ENCODE data around the gene ARHGAP24.

ARHGAP24 gene

DNA sequence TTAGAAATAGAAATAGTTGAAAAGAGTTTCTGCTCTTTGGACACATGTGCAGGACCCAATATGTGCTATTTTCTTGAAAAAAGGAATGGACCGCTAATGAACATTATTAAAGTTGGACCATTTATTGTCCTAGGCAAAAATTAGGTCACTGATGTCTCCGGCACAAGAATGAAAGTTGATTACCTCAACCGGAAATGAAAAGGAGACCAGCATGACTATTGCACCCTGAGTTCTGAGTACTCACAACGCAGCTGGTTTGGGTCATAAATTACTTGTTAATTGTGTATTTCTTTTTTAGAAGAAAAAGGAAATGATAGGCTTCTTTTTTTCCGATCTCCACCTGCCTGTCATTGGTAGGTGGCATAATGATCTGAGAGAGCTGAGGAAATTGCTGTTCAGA is 232.7 kb downstream of the ARHGAP24 start:
- peak in 1 of 2 experiments; percentile 46 for DNase-seq

DNA sequence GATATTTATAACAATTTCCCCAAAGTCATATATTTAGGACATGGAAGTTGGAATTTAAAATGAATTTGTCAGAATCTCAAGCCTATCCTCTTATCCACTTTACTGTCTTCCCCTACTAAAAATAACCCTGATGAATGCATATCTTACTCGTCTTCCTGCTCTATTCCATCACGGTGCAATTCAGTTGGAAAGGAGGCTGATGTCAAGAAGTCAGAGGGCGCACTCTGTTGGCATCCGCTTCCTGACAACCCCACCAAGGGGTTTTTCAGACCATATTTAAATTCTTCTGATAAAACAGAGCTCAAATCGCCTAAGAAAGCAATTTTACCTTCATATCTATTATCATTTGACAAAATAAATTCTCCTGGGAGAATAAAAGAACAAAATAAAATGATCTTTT is 233.5 kb downstream of the ARHGAP24 start:
- peak in 1 of 2 experiments; percentile 4 for DNase-seq

DNA sequence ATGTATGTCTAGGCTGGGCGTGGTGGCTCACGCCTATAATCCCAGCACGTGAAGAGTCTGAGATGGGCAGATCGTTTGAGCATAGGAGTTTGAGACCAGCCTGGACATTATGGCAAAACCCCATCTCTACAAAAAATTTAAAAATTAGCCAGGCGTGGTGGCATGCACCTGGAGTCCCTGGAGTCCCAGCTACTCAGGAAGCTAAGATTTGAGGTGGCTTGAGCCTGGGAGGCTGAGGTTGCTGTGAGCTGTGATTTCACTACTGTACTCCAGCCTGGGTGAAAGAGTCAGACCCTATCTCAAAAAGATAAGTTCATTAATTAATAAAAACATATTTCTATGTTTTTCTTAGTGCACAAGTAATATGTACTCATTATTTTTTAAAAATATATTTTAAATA is 238.1 kb downstream of the ARHGAP24 start:
- DNase-seq, result no peak

DNA sequence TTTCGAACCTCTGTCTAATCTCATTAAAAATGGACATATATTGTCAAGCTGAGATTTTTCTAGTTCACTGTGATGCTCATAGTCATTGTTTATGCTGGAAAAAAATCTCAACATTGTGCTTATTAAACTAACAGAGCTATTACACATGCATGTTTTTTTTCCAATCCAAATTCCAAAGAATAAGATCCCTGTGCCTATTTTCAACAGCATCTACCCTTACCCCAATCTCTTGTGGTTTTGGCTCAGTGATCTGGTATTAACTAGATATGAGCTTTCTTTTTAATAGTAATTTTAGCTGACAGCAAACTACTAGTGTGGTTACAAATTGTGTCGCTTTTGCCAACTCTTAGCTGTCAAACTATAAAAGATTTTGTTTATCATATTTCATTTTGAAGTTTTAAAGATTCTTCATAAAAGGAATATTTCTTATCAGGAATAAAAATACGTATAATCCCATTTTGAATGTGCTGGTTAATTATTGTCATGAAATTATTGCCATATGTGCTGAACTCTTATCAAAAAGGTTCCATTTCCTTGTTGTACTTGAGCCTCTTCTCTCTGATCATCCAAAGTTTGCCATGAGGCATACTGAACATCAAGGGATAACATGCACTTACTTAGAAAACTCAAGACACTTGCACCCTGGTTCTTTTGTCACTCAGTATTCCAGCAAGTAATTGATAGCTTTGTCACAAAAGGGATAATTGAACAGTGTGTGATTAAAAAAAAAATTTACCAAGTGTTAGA is 241.2 kb downstream of the ARHGAP24 start:
- DNase-seq, result no peak

DNA sequence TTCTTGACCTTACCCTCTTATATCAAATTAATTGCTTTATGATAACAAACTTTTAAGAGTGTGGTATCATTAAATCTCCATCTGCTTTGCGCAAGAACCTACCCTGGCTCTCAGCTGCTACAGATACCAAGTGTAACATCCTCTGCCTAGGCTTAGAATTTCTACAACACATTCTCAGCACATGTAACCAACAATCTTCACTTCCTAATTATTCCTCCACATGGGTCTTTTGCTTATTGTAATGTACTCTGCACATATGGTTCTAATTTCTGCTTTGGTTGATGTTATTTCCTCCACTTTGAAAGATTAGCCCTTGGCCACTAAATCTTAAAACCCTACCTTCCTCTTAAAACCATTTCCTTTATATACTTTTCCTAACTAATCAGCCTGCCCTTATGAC is 242.4 kb downstream of the ARHGAP24 start:
- DNase-seq, result no peak

GRCh38 chr4:85717847-85718246 is 242.9 kb downstream of the ARHGAP24 start:
- DNase-seq, result no peak

DNA sequence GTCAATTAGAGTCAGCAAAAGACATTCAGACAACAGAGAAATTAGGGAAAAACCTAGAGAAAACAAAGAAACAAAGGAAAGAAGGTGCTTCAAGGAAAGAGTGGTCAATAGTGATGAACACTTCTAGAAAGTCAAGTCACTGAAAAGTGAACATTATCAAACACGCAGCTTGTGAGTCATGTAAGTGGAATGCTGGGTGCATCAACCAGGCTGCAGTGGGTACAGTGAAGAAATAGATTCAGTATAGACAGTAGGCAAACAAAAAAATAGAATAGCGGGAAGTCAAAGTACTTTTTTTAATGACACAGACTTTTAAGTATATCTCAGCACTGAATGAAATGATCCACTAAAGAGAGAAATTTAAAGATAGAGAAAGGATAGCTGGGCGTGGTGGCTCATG is 245.8 kb downstream of the ARHGAP24 start:
- no peak for DNase-seq

DNA sequence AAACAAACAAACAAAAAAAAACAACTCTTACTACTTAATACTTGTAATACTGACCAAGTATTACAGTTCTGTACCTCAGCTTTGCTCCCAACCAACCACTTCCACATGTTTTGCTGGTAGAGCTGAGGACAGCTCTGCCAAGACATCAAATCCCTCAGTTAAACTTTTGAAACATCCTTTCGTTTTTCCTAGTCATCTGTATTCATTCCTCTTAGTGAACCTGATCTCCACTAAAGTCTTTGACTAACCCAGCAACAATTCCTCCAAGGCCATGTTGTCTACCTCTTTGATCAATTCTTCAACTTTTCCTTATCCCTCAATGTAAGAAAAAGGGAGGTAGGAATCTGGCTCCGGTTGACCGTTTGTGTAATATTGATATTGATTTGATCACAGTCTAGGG is 247.5 kb downstream of the ARHGAP24 start:
- no peak for DNase-seq

GRCh38 chr4:85722807-85723206 is 247.9 kb downstream of the ARHGAP24 start:
- no peak for DNase-seq

DNA sequence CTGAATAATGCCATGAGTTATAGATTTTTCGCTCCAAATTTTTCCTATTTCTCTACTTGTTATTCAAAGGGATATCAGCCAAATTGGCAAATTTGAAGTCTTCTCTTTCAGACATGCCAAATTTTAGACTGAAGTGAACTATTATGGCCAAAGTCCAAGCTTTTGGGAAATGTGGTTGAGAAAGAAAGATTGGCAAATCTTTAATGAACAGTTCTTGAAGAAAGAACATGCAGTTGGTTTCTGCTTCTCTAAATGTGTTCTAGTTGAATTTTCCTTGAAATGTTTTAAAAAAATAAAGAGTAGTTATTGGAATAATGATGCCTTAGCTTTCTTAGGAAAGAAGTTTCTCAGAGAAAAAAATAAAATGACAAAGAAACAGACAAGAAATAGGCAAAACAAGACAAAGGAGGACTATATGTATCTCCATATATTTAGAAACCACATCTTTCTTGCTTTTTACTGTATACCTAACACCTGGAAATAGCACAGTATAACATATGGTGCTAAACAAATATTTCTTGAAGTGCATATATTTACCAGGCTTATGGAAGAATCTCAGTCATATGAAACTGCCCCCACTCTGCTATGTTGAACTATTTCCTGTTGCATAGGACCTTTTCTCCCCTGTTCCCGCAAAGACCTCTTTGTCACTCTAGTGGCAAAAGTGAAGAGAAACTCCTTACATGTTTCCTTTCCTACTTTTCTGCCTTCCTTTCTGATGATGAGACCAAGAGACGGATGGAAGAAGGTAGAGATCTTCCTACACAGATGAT is 250.0 kb downstream of the ARHGAP24 start:
- DNase-seq, result no peak

DNA sequence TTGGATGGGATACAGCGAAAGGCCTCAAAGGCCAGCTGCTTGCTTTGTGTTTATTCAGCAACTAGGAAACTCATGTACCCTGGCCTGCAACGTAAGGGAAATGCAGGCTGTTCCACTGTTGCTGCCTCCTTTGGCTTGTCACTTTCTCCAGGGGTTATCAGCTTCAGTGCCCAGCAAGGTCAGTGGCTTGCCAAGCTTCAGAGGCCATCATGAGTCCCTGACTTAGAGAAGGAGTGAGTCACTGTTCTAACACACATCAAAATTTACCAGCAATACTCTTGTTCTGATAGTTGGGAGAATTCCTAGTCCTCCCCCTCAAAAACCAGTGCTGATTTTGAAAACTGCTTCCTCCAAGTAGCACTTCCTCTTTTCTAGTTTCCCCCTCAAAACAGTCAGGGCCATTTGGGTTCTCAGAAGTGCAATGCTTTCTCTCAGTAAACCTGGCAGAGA is 250.8 kb downstream of the ARHGAP24 start:
- DNase-seq, result no peak

- no peak for DNase-seq
Measured at GRCh38 chr4:85726555-85726954, 251.6 kb downstream of the ARHGAP24 start.

DNA sequence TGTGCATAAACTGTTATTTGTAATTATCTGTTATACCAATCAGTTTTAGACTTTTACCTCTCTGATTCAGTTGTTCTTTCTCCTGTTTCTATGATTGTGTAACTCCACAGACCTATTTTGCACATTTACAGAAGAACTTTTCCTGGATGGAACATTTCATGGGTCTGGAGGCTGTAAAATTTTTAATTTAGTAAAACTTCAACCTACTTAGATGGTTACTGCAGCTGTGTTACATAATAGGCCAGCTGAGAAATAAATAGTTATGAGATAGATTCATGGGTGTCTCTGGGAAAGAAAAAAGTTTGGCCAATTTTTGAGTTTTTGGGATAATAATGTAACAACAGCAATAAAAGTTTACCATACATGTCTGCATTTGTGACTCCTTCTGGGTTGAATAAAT is 253.5 kb downstream of the ARHGAP24 start:
- DNase-seq, result no peak

- DNase-seq, result no peak
Measured at GRCh38 chr4:85732124-85732523, 257.2 kb downstream of the ARHGAP24 start.

DNA sequence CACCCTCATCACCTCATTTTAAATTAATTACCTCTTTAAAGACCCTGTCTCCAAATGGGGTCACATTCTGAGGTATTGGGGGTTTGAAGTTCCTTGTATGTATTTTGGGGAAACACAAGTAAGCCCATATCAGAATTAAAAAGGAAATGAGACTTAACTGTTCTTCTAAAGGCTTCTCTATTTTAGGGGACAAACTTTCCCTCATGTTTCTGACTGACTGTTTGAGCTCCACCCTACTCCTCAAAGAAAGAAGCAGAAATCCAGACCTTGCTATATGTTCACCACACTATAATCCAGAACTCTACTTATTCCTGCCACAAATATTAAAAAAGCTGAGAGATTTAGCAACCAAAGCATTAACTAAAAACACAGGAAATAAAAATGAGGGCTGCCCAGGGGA is 258.8 kb downstream of the ARHGAP24 start:
- no peak for DNase-seq

DNA sequence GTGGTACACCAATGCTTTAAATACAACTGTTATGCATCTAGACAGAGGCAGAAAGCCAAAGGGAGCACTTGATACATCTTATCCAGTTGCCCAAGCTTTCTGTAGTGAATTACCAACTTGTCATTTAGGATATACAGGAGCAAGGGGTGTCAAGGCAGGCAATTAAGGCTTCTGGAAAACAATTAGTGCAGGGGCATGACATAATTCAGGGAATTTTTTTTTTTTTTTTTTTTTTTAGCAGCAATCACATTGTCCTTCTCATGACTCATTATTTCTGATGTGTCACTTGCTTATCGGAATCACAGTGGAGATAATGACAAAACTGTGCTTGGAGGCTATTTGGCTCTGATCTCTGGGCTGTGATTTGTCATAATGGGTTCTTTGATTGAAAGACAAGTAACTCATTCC is 259.5 kb downstream of the ARHGAP24 start:
- no peak for DNase-seq

GRCh38 chr4:85736571-85736970 is 261.6 kb downstream of the ARHGAP24 start:
- no peak for DNase-seq

DNA sequence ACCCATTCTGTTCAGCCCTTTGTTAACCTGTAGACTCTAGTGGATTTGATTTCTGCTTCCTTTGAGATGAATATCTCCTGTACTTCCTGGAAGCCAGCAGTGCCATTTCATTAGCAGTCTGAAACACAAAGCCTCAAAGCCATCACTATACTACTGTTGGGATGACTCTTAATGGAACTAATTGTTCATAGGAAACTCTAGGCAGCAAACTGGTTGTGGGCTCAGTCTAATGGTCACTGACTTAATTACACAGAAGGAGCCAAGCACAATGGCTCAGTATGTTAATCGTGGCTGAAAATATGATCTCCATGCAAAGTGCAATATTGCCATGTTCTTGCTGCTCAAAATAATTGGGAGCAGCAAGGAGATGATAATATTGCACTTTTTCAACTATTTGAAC is 262.3 kb downstream of the ARHGAP24 start:
- DNase-seq, result no peak

DNA sequence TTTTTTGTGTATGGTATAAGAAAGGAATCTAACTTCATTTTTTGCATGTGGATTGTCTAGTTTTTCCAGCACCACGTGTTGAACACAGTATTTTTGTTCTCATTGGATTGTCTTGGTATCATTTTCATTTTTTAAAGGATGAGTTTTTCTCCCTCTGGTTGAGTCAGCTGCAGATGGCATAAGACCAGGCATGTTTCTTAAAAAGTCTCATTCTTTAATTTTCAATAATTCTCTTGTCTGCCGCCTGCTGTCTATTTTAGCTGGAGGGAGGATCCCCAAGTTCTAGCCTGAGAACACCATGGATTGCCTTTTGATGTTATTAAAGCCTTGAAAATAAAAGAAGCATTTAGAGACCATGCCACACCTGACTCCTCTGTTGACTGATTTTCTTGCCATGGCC is 263.8 kb downstream of the ARHGAP24 start:
- DNase-seq, result no peak

DNA sequence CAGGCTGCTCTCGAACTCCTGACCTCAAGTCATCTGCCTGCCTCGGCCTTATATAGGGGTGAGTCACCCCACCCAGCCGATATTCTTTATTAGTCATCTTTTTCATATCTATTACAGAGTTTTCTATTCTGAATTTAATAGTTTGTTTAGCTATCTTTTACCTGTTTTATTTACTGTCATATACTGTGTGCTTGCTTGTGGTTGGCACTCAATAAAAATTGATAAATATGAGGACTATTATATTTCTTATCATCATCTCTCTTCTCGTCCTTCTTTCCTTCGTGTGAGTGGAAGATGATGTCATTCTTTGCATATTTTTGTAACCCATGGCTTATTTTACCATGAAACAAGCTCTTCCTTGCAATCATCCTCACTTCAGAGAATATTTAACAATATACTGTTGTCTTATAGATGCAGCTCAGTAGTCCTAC is 265.5 kb downstream of the ARHGAP24 start:
- no peak for DNase-seq

- no peak for DNase-seq
Measured at GRCh38 chr4:85741381-85741780, 266.4 kb downstream of the ARHGAP24 start.

- DNase-seq, result peak in 1 of 2 experiments; percentile 36
Measured at GRCh38 chr4:85741921-85742591, 267.1 kb downstream of the ARHGAP24 start.

DNA sequence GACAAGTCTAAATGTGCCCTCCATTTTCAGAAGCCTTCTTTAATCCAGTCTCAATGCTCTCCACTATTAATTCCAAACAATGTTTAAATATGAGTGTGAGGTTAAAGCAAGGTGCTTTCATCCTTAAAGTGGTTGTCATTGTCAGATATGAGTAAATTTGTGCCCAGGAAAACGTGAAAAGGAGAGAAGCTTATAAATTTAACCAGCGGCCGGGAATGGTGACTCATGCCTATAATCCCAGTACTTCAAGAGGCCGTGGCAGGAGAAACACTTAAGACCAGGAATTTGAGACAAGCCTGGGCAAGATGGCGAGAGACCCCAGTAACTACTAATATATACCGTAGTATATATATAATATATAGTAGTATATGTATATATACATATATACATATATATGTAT is 270.0 kb downstream of the ARHGAP24 start:
- DNase-seq, result peak in 1 of 2 experiments; percentile 36

GRCh38 chr4:85745939-85746338 is 271.0 kb downstream of the ARHGAP24 start:
- DNase-seq, result no peak

All from SHP77 (cell line).